MCF 10A (cell line): ENCODE results near the gene ITGA11. TPM values are rescaled to one million over a fixed set of nuclear protein-coding genes. Genes with fewer than 3 reads are reported as not detected.

Experiments
- BruUV-seq: library from RNA; stranded (reverse); fragments of 400-500 nt; replicated peaks from 2 replicates; lab custom pipeline; 2021; lab: Mats Ljungman, UMichigan
- CTCF ChIA-PET: fragments of 300-600 bp; sonication (Branson Sonifier 250); formaldehyde crosslinking; extraction: SDS; loops from one replicate; lab custom pipeline; 2021; ENCODE audit warnings: antibody characterized with exemption, inconsistent platforms; lab: Yijun Ruan, JAX
- POLR2A ChIA-PET: fragments of 300-600, 350-650 bp; sonication (Branson Sonifier 250); formaldehyde crosslinking; extraction: SDS; loops from one replicate; lab custom pipeline; 2020; ENCODE audit warnings: antibody characterized with exemption, inconsistent platforms; lab: Yijun Ruan, JAX
- DNase-seq: peaks from one replicate; pipeline ENCODE4 v3.0.0-alpha.2; 2018; ENCODE audit not compliant: unreplicated experiment
- H3K27ac Mint-ChIP-seq: one replicate; pipeline ENCODE4 v1.8.0; 2022; ENCODE audit warnings: mild to moderate bottlenecking, low read depth, mixed read lengths; ENCODE audit not compliant: unreplicated experiment
- H3K27me3 Mint-ChIP-seq: one replicate; pipeline ENCODE4 v1.8.0; 2022; ENCODE audit warnings: mixed read lengths; ENCODE audit not compliant: insufficient read depth, unreplicated experiment
- H3K36me3 Mint-ChIP-seq: one replicate; pipeline ENCODE4 v1.8.0; 2022; ENCODE audit warnings: mild to moderate bottlenecking, moderate library complexity, mixed read lengths; ENCODE audit not compliant: insufficient read depth, unreplicated experiment
- H3K4me1 Mint-ChIP-seq: one replicate; pipeline ENCODE4 v1.8.0; 2022; ENCODE audit warnings: mixed read lengths; ENCODE audit not compliant: insufficient read depth, unreplicated experiment
- H3K4me3 Mint-ChIP-seq: one replicate; pipeline ENCODE4 v1.8.0; 2022; ENCODE audit warnings: mild to moderate bottlenecking, moderate library complexity, mixed read lengths; ENCODE audit not compliant: unreplicated experiment
- H3K9me3 Mint-ChIP-seq: one replicate; pipeline ENCODE4 v1.8.0; 2022; ENCODE audit warnings: mixed read lengths; ENCODE audit not compliant: unreplicated experiment
- intact Hi-C: fragments of 100-400 bp; cut with micrococcal nuclease; formaldehyde crosslinking; loops from 2 replicates; pipeline ENCODE4 v1.14.1; 2022
- total RNA-seq: library from RNA; stranded (reverse); gene quantifications from 2 replicates; pipeline ENCODE4 v1.2.3, GENCODE V29; 2022
- TF ChIP-seq, protein P1 (sequence below): fragments of 200-600 bp; IDR thresholded peaks from one replicate; pipeline ENCODE4 v1.8.0; 2022; ENCODE audit warnings: antibody characterized with exemption, mild to moderate bottlenecking; ENCODE audit not compliant: unreplicated experiment

The ITGA11 gene
- total RNA-seq, 1 experiment from 2014 or later, result 0.19 TPM

DNA sequence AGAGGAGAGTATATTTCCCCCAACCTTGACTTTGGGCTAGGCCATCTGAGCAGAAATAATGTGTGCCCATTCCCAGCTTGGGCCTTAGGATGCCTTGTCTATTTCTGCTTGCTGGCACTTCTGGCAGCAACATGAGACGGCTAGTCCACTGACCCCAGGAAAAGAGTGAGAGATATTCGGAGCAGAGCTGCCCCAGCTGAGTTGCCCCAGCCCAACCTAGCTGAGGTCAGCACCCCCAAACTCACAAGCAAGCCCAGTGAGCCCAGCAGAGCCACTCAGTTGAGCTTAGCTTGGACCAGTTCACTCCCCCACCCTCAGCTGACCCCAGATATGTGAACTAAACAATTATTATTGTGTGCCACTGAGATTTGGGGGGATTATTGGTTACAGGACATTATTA lies 20.2 kb downstream of the ITGA11 start:
- Mint-ChIP-seq H3K27me3 (no peaks in the 10 kb centered on the region), H3K4me1 (no peaks in the 10 kb centered on the region), H3K36me3 (no peaks in the 10 kb centered on the region), H3K4me3 (no peak overlapping the region), H3K27ac (no peak overlapping the region), H3K9me3 (no peaks in the 10 kb centered on the region)
- ChIA-PET POLR2A (no interaction called here), CTCF (interaction anchor here (0.7 kb wide), 1 partner anchor 138 kb away, joined by 3 read pairs; no protein-coding TSS in a partner anchor)
- intact Hi-C loops, result no loop called here
- TF ChIP-seq, protein P1, sequence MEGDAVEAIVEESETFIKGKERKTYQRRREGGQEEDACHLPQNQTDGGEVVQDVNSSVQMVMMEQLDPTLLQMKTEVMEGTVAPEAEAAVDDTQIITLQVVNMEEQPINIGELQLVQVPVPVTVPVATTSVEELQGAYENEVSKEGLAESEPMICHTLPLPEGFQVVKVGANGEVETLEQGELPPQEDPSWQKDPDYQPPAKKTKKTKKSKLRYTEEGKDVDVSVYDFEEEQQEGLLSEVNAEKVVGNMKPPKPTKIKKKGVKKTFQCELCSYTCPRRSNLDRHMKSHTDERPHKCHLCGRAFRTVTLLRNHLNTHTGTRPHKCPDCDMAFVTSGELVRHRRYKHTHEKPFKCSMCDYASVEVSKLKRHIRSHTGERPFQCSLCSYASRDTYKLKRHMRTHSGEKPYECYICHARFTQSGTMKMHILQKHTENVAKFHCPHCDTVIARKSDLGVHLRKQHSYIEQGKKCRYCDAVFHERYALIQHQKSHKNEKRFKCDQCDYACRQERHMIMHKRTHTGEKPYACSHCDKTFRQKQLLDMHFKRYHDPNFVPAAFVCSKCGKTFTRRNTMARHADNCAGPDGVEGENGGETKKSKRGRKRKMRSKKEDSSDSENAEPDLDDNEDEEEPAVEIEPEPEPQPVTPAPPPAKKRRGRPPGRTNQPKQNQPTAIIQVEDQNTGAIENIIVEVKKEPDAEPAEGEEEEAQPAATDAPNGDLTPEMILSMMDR, result no peak
- no peak for DNase-seq
- no TSS peak for BruUV-seq

DNA sequence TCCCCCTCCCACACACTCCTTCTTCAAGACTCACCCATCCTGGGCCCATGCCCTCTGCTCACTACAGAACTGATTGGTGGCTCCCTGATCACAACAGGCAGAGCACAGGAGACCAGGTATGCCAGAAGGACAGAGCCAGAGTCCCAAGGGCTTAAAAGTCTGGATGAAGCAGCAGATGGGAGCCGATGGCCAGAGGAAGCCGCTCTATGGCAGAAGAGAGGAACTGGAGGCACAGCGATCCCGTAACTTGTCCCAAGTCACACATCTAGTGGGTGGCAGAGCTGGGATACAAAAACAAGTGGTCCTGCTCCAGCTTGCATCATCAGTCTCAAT lies 20.7 kb downstream of the ITGA11 start:
- H3K4me3 Mint-ChIP-seq, result no peak overlapping the region
- intact Hi-C loops, result no loop called here

DNA sequence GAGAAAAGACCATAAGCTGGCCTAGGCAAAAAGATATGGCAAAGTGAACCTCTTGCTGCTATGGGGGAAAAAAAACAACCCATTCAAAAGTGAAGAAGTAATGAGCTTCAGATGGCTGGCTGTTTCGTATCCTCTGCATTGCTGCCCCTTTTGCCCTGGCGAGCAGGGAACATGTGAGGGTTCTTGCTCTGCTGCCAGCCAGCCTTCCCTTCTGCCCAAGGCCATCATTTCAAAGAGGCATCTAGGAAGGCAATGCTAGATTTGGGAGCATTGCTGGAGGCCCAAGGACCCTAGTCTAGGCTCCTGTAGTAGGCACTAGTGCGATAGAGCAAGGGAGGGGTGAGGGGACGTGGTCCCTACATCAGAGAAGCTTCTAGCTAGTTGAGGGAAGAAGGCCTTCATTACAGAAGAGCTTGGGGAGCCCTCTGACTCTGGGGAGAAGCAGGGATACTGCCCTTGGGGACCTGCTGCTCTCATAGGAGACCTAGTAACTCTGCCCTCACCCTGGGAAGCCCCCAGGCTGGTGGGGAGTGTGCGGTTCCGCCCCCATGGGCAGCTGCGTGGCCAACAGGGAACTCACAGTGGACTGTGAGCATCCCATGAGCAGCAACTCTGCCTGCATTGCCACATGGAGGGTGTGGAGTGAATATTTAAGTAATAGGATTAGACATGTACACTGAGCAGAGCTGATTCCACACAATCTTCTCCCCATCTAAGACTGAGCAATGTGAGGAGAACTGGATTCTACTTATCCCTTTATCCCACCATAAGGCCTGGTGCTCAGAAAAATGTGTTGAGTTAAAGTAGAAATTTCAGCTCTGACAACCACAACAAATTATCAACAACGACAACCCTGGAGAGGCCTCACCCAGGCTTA lies 21.3 kb downstream of the ITGA11 start:
- DNase-seq, result no peak
- intact Hi-C loops, result no loop called here
- BruUV-seq, result no TSS peak
- ChIA-PET POLR2A (no interaction called here), CTCF (interaction anchor here (1.3 kb wide), 1 partner anchor 104 kb away, joined by 4 read pairs; no protein-coding TSS in a partner anchor)
- H3K36me3 Mint-ChIP-seq, result no peaks in the 10 kb centered on the region
- H3K9me3 Mint-ChIP-seq, result no peaks in the 10 kb centered on the region
- H3K4me1 Mint-ChIP-seq, result no peaks in the 10 kb centered on the region
- H3K27ac Mint-ChIP-seq, result no peak overlapping the region
- TF ChIP-seq, protein P1, result no peak
- H3K27me3 Mint-ChIP-seq, result no peaks in the 10 kb centered on the region
- no peak overlapping the region for H3K4me3 Mint-ChIP-seq

More for the DNA sequence above, 20.7 kb downstream of the ITGA11 start:
- H3K9me3 Mint-ChIP-seq, result no peaks in the 10 kb centered on the region
- no peaks in the 10 kb centered on the region for H3K27me3 Mint-ChIP-seq
- H3K36me3 Mint-ChIP-seq, result no peaks in the 10 kb centered on the region
- H3K27ac Mint-ChIP-seq, result no peak overlapping the region
- ChIA-PET CTCF (no interaction called here), POLR2A (no interaction called here)
- no peaks in the 10 kb centered on the region for H3K4me1 Mint-ChIP-seq
- no peak for DNase-seq
- no TSS peak for BruUV-seq
- TF ChIP-seq, protein P1, result no peak

DNA sequence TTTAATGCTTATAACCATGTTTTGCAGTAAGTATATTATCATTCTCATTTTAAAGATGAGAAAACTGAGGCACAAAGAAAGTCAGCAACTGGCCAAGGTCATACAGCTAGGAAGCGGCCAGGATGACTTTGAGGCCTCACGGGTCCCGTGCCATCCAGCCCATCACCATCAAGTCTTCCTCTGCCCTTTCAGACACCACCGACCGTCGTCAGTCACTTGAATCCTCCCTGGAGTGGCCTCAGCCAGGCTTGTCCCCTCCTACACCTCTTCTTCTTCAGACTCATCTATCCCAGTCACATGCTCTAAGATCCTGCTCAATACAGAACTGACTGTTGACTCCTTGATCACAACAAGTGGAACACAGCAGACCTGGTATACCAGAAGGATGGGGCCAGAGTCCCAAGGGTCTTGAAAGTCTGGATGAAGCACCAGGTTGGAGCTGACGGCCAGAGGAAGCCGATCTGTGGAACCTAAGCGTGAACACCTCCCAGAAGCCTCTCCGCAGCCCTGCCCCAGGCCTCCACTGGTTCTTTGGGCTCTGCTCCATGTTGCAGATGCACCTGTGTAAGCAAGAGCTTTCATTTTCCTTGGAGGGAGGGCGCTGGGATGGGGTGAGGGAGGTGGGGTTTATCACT lies 22.1 kb downstream of the ITGA11 start:
- Mint-ChIP-seq H3K27me3 (no peaks in the 10 kb centered on the region), H3K27ac (no peak overlapping the region), H3K36me3 (no peaks in the 10 kb centered on the region), H3K4me1 (no peaks in the 10 kb centered on the region), H3K4me3 (no peak overlapping the region), H3K9me3 (no peaks in the 10 kb centered on the region)
- no TSS peak for BruUV-seq
- TF ChIP-seq, protein P1, result no peak
- intact Hi-C loops, result no loop called here
- DNase-seq, result no peak
- POLR2A ChIA-PET, result interaction anchor here (0.6 kb wide), 1 partner anchor 23 kb away, joined by 3 read pairs; no protein-coding TSS in a partner anchor
- CTCF ChIA-PET, result interaction anchor here (1.3 kb wide), 1 partner anchor 103 kb away, joined by 4 read pairs; no protein-coding TSS in a partner anchor
